ENCODE measurements around the gene ACTG1.

GRCh38 chr17:81471818-81472456 is 40.7 kb downstream of the ACTG1 start:
- no peak for TF ChIP-seq CTCF (IDR thresholded peaks at IDR 0.05)
- no peak for TF ChIP-seq POLR2A (IDR thresholded peaks at IDR 0.05)

Measured in testis (tissue), 2 donors.